SK-N-SH (cell line): ENCODE measurements around the gene GUCY2D. TPM values are rescaled to one million over a fixed set of nuclear protein-coding genes. Genes with fewer than 3 reads are reported as not detected.

Source experiments
- CTCF ChIA-PET: fragments of 300-600, 350-600 bp; formaldehyde crosslinking; extraction: SDS; loops from one replicate; lab custom pipeline; 2021; lab: Yijun Ruan, JAX
- POLR2A ChIA-PET: fragments of 350-600 bp; sonication (Branson Sonifier 250); formaldehyde crosslinking; extraction: SDS; loops from one replicate; lab custom pipeline; 2020; ENCODE audit warnings: antibody characterized with exemption, inconsistent platforms; lab: Yijun Ruan, JAX
- DNase-seq: peaks from one replicate; pipeline ENCODE4 v3.0.0; 2012
- H2AFZ ChIP-seq: fragments of 200-600 bp; sonication (generic); 2 replicates; pipeline ENCODE4 v1.8.1; 2016; ENCODE audit warnings: antibody characterized with exemption, mild to moderate bottlenecking, low read depth
- H3F3A ChIP-seq: fragments of 200-600 bp; sonication (generic); replicated peaks from 2 replicates; pipeline ENCODE3; 2016; ENCODE audit warnings: antibody characterized with exemption, mild to moderate bottlenecking; ENCODE audit not compliant: insufficient read depth
- H3K27ac ChIP-seq, 2 experiments: fragments of 200-500 bp in 1 of 2; fragments of 200-600 bp in 1 of 2; sonication (Bioruptor generic) in 1 of 2; sonication (generic), shearing (Covaris generic) in 1 of 2; 2 replicates each; pipeline versions ENCODE4 v1.5.1 to v1.6.1; 2014 to 2016; ENCODE audit warnings: low read depth in 2 of 2, inconsistent platforms in 1 of 2, low read length in 1 of 2, mild to moderate bottlenecking in 1 of 2, mixed read lengths in 1 of 2
- H3K27me3 ChIP-seq: fragments of 200-600 bp; sonication (generic), shearing (Covaris generic); 2 replicates; pipeline ENCODE4 v1.6.1; 2016; ENCODE audit warnings: mixed run types; ENCODE audit not compliant: insufficient read depth
- H3K36me3 ChIP-seq, 2 experiments: fragments of 200-500 bp in 1 of 2; fragments of 200-600 bp in 1 of 2; sonication (Bioruptor generic) in 1 of 2; sonication (generic) in 1 of 2; replicated peaks in 1 of 2; 2 replicates each; pipeline versions ENCODE3 to v1.5.1; 2014 to 2016; ENCODE audit warnings: low read length in 1 of 2, mild to moderate bottlenecking in 1 of 2; ENCODE audit not compliant: insufficient read depth in 2 of 2, control insufficient read depth in 1 of 2
- H3K4me1 ChIP-seq, 2 experiments: fragments of 200-500 bp in 1 of 2; fragments of 200-600 bp in 1 of 2; sonication (Bioruptor generic) in 1 of 2; sonication (generic), shearing (Covaris generic) in 1 of 2; 2 replicates each; pipeline versions ENCODE4 v1.5.1 to v1.6.1; 2014 to 2016; ENCODE audit warnings: low read depth in 1 of 2, low read length in 1 of 2, mixed run types in 1 of 2; ENCODE audit not compliant: insufficient read depth in 2 of 2, control insufficient read depth in 1 of 2
- H3K4me2 ChIP-seq: fragments of 200-600 bp; sonication (generic), shearing (Covaris generic); 2 replicates; pipeline ENCODE4 v1.6.1; 2017; ENCODE audit warnings: mixed run types
- H3K4me3 ChIP-seq, 2 experiments: fragments of 200-500 bp in 1 of 2; fragments of 200-600 bp in 1 of 2; sonication (Bioruptor generic) in 1 of 2; sonication (generic), shearing (Covaris generic) in 1 of 2; 2 replicates each; pipeline versions ENCODE4 v1.5.1 to v1.8.1; 2014 to 2016; ENCODE audit warnings: low read depth in 2 of 2, inconsistent platforms in 1 of 2, low read length in 1 of 2, mild to moderate bottlenecking in 1 of 2, mixed read lengths in 1 of 2, moderate library complexity in 1 of 2
- H3K79me2 ChIP-seq: fragments of 200-600 bp; sonication (generic); 2 replicates; pipeline ENCODE4 v1.8.1; 2017; ENCODE audit warnings: mild to moderate bottlenecking; ENCODE audit not compliant: insufficient read depth
- H3K9ac ChIP-seq: fragments of 200-600 bp; sonication (generic); 2 replicates; pipeline ENCODE4 v1.6.1; 2017; ENCODE audit warnings: mixed run types
- H3K9me2 ChIP-seq: fragments of 200-600 bp; sonication (generic); 2 replicates; pipeline ENCODE4 v1.6.1; 2017; ENCODE audit warnings: mixed run types
- H3K9me3 ChIP-seq: fragments of 200-600 bp; sonication (generic); 2 replicates; pipeline ENCODE4 v1.6.1; 2017; ENCODE audit warnings: mixed run types, mild to moderate bottlenecking, moderate library complexity
- H4K20me1 ChIP-seq: fragments of 200-600 bp; sonication (generic); 2 replicates; pipeline ENCODE4 v1.6.1; 2017; ENCODE audit warnings: mild to moderate bottlenecking, mixed run types; ENCODE audit not compliant: insufficient read depth
- CHD2 ChIP-seq: fragments of 150-350 bp; IDR thresholded peaks from 2 replicates; pipeline ENCODE4 v1.6.1; 2018; ENCODE audit warnings: low read length; ENCODE audit not compliant: partially characterized antibody
- EZH2phosphoT487 ChIP-seq: fragments of 200-600 bp; sonication (generic); IDR thresholded peaks from 2 replicates; pipeline ENCODE4 v1.6.1; 2017; ENCODE audit warnings: low read depth, mixed run types, mild to moderate bottlenecking, antibody characterized with exemption, moderate library complexity, borderline replicate concordance
- FOSL2 ChIP-seq: IDR thresholded peaks from 2 replicates; pipeline ENCODE4 v1.4.0; 2012; ENCODE audit warnings: low read depth, mild to moderate bottlenecking, moderate library complexity, borderline replicate concordance
- FOXJ3 ChIP-seq: sonication (generic); formaldehyde crosslinking; IDR thresholded peaks from 2 replicates; pipeline ENCODE4 v1.5.1; 2020; ENCODE audit warnings: mild to moderate bottlenecking, missing genetic modification reagents
- FOXM1 ChIP-seq: IDR thresholded peaks from 2 replicates; pipeline ENCODE4 v1.4.0; 2012; ENCODE audit warnings: low read depth, mild to moderate bottlenecking
- GABPA ChIP-seq: IDR thresholded peaks from 2 replicates; pipeline ENCODE4 v1.4.0; 2012; ENCODE audit warnings: low read depth, mild to moderate bottlenecking
- GATA2 ChIP-seq: sonication (generic); formaldehyde crosslinking; IDR thresholded peaks from 2 replicates; pipeline ENCODE4 v1.5.0; 2020; ENCODE audit warnings: mild to moderate bottlenecking, missing genetic modification reagents
- JUND ChIP-seq: IDR thresholded peaks from 2 replicates; pipeline ENCODE4 v1.4.0; 2012
- MXI1 ChIP-seq: IDR thresholded peaks from 2 replicates; pipeline ENCODE4 v1.6.1; 2012; ENCODE audit warnings: mild to moderate bottlenecking, low read depth, low read length, improper control_type of control experiment
- NRF1 ChIP-seq: IDR thresholded peaks from 2 replicates; pipeline ENCODE4 v1.6.1; 2012; ENCODE audit warnings: low read depth, mild to moderate bottlenecking, low read length
- PBX3 ChIP-seq: IDR thresholded peaks from 2 replicates; pipeline ENCODE4; 2012
- RCOR1 ChIP-seq: fragments of 150-350 bp; IDR thresholded peaks from 2 replicates; pipeline ENCODE4 v1.6.1; 2017; ENCODE audit warnings: antibody characterized with exemption, low read length
- REST ChIP-seq: IDR thresholded peaks from 2 replicates; pipeline ENCODE4 v1.6.1; 2012; ENCODE audit warnings: mild to moderate bottlenecking, low read depth, low read length, moderate library complexity
- RXRA ChIP-seq: IDR thresholded peaks from 2 replicates; pipeline ENCODE4 v1.4.0; 2012; ENCODE audit warnings: low read depth, mild to moderate bottlenecking, borderline replicate concordance
- SIN3A ChIP-seq: IDR thresholded peaks from 2 replicates; pipeline ENCODE4 v1.6.1; 2012; ENCODE audit warnings: low read depth, mild to moderate bottlenecking, low read length, moderate library complexity, borderline replicate concordance
- USF1 ChIP-seq: IDR thresholded peaks from 2 replicates; pipeline ENCODE4 v1.4.0; 2012; ENCODE audit warnings: low read depth, borderline replicate concordance
- USF2 ChIP-seq: fragments of 150-350 bp; IDR thresholded peaks from 2 replicates; pipeline ENCODE4 v1.6.1; 2017; ENCODE audit warnings: antibody characterized with exemption, low read length, low read depth, borderline replicate concordance
- WGBS: methylation state at CpG from one replicate; pipeline ENCODE4 v1.1.6; 2017; ENCODE audit warnings: low lambda C conversion rate; 5-methylcytosine and 5-hydroxymethylcytosine counted together
- polyA plus RNA-seq, 3 experiments: library from polyadenylated mRNA; depleted of rRNA; stranded (reverse); fragments of >200 nt; gene quantifications; 2 replicates each; pipeline ENCODE4 v1.2.3, GENCODE V29; 2012

GUCY2D gene
- polyA plus RNA-seq, 1 of the 3 experiments (the other 2 are of a cell fraction), result not detected

- TF ChIP-seq REST (no peak), USF2 (no peak), JUND (no peak), NRF1 (no peak), GABPA (no peak), FOXM1 (no peak), PBX3 (no peak)
Observed at GRCh38 chr17:8021565-8022359, 19.3 kb downstream of the GUCY2D start (continued).

GRCh38 chr17:8022360-8023003, 20.1 kb downstream of the GUCY2D start:
- POLR2A ChIA-PET, result no interaction called here
- Histone ChIP-seq H3K4me1 (no peaks in the 10 kb centered on the region; a peak in 1 of 4 replicates), H3K9me3 (no peaks in the 10 kb centered on the region), H2AFZ (no peak overlapping the region), H4K20me1 (no peaks in the 10 kb centered on the region), H3K27me3 (peaks cover 6% of the 10 kb centered on the region; the same call in 1 of the 2 replicates), H3K79me2 (no peaks in the 10 kb centered on the region), H3K4me2 (peak overlapping the region; percentile 37; the same call in 1 of the 2 replicates), H3K36me3 (no peaks in the 10 kb centered on the region), H3K27ac (no peak overlapping the region), H3K9me2 (no peaks in the 10 kb centered on the region), H3F3A (no peaks in the 10 kb centered on the region), H3K4me3 (no peak overlapping the region), H3K9ac (no peak overlapping the region)
- 65% methylated on average over 4 of the region's 4 CpGs for WGBS
- CTCF ChIA-PET, result interaction anchor here (1.2 to 14.8 kb wide), 7 partner anchors 9 to 96 kb away, joined by 3 to 228 read pairs (median 10); partner anchors contain the start of genes ALOX15B and GUCY2D
- TF ChIP-seq RXRA, result no peak
- TF ChIP-seq USF1, result no peak
- no peak for TF ChIP-seq GABPA
- no peak for TF ChIP-seq EZH2phosphoT487
- no peak for TF ChIP-seq FOXM1
- no peak for TF ChIP-seq PBX3
- TF ChIP-seq FOXJ3 (CRISPR knock-in tag), result no peak
- TF ChIP-seq FOSL2, result no peak
- TF ChIP-seq RCOR1, result no peak
- TF ChIP-seq SIN3A, result no peak
- TF ChIP-seq JUND, result no peak
- no peak for TF ChIP-seq CHD2
- no peak for TF ChIP-seq MXI1
- no peak for TF ChIP-seq GATA2
- DNase-seq, result no peak
